ENCODE results near the gene HMBS. TPM values are rescaled to one million over a fixed set of nuclear protein-coding genes. Genes with fewer than 3 reads are reported as not detected.

Gene HMBS
- total RNA-seq, 1 donor from 2014 or later, result 21.4 TPM

- Mint-ChIP-seq H3K27me3 (ENCODE audit: low read depth, unreplicated experiment) (no peaks in the 10 kb centered on the region), H3K4me1 (ENCODE audit: low read depth, unreplicated experiment) (peaks cover 18% of the 10 kb centered on the region), H3K4me3 (ENCODE audit: unreplicated experiment) (no peak overlapping the region), H3K36me3 (ENCODE audit: low read depth, unreplicated experiment) (peaks cover 18% of the 10 kb centered on the region), H3K9me3 (ENCODE audit: unreplicated experiment) (no peaks in the 10 kb centered on the region), H3K27ac (ENCODE audit: unreplicated experiment) (no peak overlapping the region)
- H2AFZ ChIP-seq (ENCODE audit: low read depth, low read length), result no peak overlapping the region
- peaks cover 27% of the 10 kb centered on the region for H3K79me2 ChIP-seq (ENCODE audit: insufficient read depth, low read length)
- no peaks in the 10 kb centered on the region for H3K9me3 ChIP-seq (ENCODE audit: insufficient read depth, low read depth, low read length)
- peaks cover 21% of the 10 kb centered on the region for H4K20me1 ChIP-seq (ENCODE audit: insufficient read depth, low read length)
- DNase-seq (ENCODE audit: low read depth) (no peak), FAIRE-seq (no peak)
- TF ChIP-seq CTCF (IDR thresholded peaks at IDR 0.05; ENCODE audit: insufficient read depth, low read depth, low read length) (no peak), EZH2 (IDR thresholded peaks at IDR 0.05; ENCODE audit: insufficient read depth, low read length) (no peak)
- no peak overlapping the region for H3K4me3 ChIP-seq (ENCODE audit: insufficient read depth, low read depth, low read length)
- H3K9ac ChIP-seq (ENCODE audit: low read length), result no peak overlapping the region
- no peak overlapping the region for H3K4me2 ChIP-seq (ENCODE audit: low read length)
- H3K27ac ChIP-seq (ENCODE audit: low read depth, low read length), result no peak overlapping the region
- no peaks in the 10 kb centered on the region for H3K27me3 ChIP-seq (ENCODE audit: insufficient read depth, low read length)
- H3K4me1 ChIP-seq (ENCODE audit: insufficient read depth, low read length), result peaks cover 14% of the 10 kb centered on the region
- peaks cover 14% of the 10 kb centered on the region for H3K36me3 ChIP-seq (ENCODE audit: insufficient read depth, low read length)
These were observed 25.8 kb downstream of the HMBS start for GRCh38 chr11:119110439-119110838.

GRCh38 chr11:119111361-119111925, 26.8 kb downstream of the HMBS start:
- H3K27me3 ChIP-seq (ENCODE audit: insufficient read depth, low read length), result no peaks in the 10 kb centered on the region
- H2AFZ ChIP-seq (ENCODE audit: low read depth, low read length), result no peak overlapping the region
- peaks cover 21% of the 10 kb centered on the region for H4K20me1 ChIP-seq (ENCODE audit: insufficient read depth, low read length)
- H3K36me3 ChIP-seq (ENCODE audit: insufficient read depth, low read length), result peaks cover 14% of the 10 kb centered on the region
- FAIRE-seq, result no peak
- H3K27ac ChIP-seq (ENCODE audit: low read depth, low read length), result no peak overlapping the region
- H3K9me3 ChIP-seq (ENCODE audit: insufficient read depth, low read depth, low read length), result no peaks in the 10 kb centered on the region
- TF ChIP-seq EZH2 (IDR thresholded peaks at IDR 0.05; ENCODE audit: insufficient read depth, low read length), result no peak
- TF ChIP-seq CTCF (IDR thresholded peaks at IDR 0.05; ENCODE audit: insufficient read depth, low read depth, low read length), result no peak
- peaks cover 14% of the 10 kb centered on the region for H3K4me1 ChIP-seq (ENCODE audit: insufficient read depth, low read length)
- no peak for DNase-seq (ENCODE audit: low read depth)
- no peaks in the 10 kb centered on the region for H3K27me3 Mint-ChIP-seq (ENCODE audit: low read depth, unreplicated experiment)
- H3K9ac ChIP-seq (ENCODE audit: low read length), result no peak overlapping the region
- H3K4me3 ChIP-seq (ENCODE audit: insufficient read depth, low read depth, low read length), result no peak overlapping the region
- peaks cover 14% of the 10 kb centered on the region for H3K4me1 Mint-ChIP-seq (ENCODE audit: low read depth, unreplicated experiment)
- H3K4me2 ChIP-seq (ENCODE audit: low read length), result no peak overlapping the region
- no peaks in the 10 kb centered on the region for H3K9me3 Mint-ChIP-seq (ENCODE audit: unreplicated experiment)
- H3K4me3 Mint-ChIP-seq (ENCODE audit: unreplicated experiment), result no peak overlapping the region
- peaks cover 27% of the 10 kb centered on the region for H3K79me2 ChIP-seq (ENCODE audit: insufficient read depth, low read length)
- peaks cover 22% of the 10 kb centered on the region for H3K36me3 Mint-ChIP-seq (ENCODE audit: low read depth, unreplicated experiment)
- H3K27ac Mint-ChIP-seq (ENCODE audit: unreplicated experiment), result no peak overlapping the region

GRCh38 chr11:119112314-119113020, 27.8 kb downstream of the HMBS start:
- no peaks in the 10 kb centered on the region for H3K9me3 Mint-ChIP-seq (ENCODE audit: unreplicated experiment)
- no peak for DNase-seq (ENCODE audit: low read depth)
- Histone ChIP-seq H2AFZ (ENCODE audit: low read depth, low read length) (no peak overlapping the region), H3K27me3 (ENCODE audit: insufficient read depth, low read length) (no peaks in the 10 kb centered on the region), H3K4me2 (ENCODE audit: low read length) (no peak overlapping the region), H3K9ac (ENCODE audit: low read length) (no peak overlapping the region), H3K4me1 (ENCODE audit: insufficient read depth, low read length) (peaks cover 9% of the 10 kb centered on the region), H4K20me1 (ENCODE audit: insufficient read depth, low read length) (peaks cover 21% of the 10 kb centered on the region), H3K79me2 (ENCODE audit: insufficient read depth, low read length) (peaks cover 25% of the 10 kb centered on the region), H3K4me3 (ENCODE audit: insufficient read depth, low read depth, low read length) (no peak overlapping the region), H3K27ac (ENCODE audit: low read depth, low read length) (no peak overlapping the region), H3K9me3 (ENCODE audit: insufficient read depth, low read depth, low read length) (no peaks in the 10 kb centered on the region), H3K36me3 (ENCODE audit: insufficient read depth, low read length) (peaks cover 14% of the 10 kb centered on the region)
- FAIRE-seq, result no peak
- H3K36me3 Mint-ChIP-seq (ENCODE audit: low read depth, unreplicated experiment), result peaks cover 27% of the 10 kb centered on the region
- peaks cover 13% of the 10 kb centered on the region for H3K4me1 Mint-ChIP-seq (ENCODE audit: low read depth, unreplicated experiment)
- no peak overlapping the region for H3K27ac Mint-ChIP-seq (ENCODE audit: unreplicated experiment)
- TF ChIP-seq EZH2 (IDR thresholded peaks at IDR 0.05; ENCODE audit: insufficient read depth, low read length) (no peak), CTCF (IDR thresholded peaks at IDR 0.05; ENCODE audit: insufficient read depth, low read depth, low read length) (no peak)
- no peaks in the 10 kb centered on the region for H3K27me3 Mint-ChIP-seq (ENCODE audit: low read depth, unreplicated experiment)
- no peak overlapping the region for H3K4me3 Mint-ChIP-seq (ENCODE audit: unreplicated experiment)
